HTR-8/SVneo (cell line): Measurements from ENCODE around the gene CEMIP2.
"Not testable (repeated sequence)": the region's sequence is repeated elsewhere in the genome, so short reads cannot be mapped to it uniquely, and the experiment has no call there.

ENCODE experiments used
- DNase-seq: peaks from one replicate; pipeline ENCODE4 v3.0.0; 2011; ENCODE audit warnings: low spot score, mixed read lengths; ENCODE audit not compliant: insufficient read length
- FAIRE-seq: peaks from 2 replicates; lab custom pipeline; 2011; peaks lifted over from hg19 to GRCh38; lab: Jason Lieb, UNC

The CEMIP2 gene

DNA sequence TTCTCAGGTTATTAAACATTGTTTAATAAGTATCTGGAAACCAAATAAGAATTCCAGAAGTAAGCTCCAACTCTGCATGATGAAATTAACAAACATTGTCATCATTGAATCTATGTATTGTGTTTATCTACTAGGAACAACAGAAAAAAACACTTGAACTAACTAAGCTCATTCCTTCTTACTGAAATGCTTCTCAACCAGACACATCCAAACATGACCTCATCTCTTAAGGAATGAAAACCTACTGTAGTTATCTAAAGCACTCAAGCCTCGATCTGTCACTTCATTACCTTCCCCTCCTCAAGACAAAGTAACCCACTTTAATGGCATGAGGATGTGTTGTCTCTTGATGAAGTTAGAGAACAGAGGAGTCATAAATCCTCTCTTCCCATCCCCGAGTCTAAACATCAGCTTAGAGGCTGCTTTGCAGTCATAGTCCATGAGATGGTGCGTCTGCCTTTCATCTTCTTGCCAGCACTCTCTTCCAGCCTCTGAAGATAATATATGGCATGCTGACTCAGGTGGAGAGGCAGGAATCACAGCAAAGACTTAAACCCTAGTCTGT lies 86.5 kb downstream of the CEMIP2 start:
- DNase-seq (peak; percentile 31), FAIRE-seq (peak; percentile 31)

DNA sequence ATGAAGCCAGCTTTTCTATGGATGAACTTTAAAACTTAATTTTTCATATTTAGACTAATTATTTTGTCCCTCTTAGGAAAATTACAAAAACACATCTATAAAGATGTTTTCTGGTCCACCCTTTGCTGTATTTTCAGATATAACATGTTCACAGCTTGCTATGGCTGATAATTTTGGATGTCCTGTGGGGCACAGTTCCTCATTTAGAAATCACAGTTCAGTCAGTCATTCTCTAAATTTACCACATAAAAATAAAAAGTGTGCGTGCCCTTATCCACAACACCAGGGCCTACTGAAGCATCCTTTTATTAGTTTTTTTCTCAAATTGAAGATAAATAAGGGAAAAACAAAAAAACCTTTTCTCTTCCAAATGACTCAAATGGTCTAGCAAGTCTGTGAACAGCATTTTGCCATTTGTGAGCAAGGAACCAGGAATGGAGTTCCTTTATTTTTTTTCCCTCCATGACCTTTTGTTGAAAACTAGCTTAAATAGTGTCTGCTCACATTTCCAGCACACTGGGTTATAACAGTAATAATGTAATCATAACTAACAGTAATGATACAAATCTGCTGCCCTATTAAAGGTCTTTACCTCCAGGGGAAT lies 87.1 kb downstream of the CEMIP2 start:
- DNase-seq (no peak), FAIRE-seq (no peak)

DNA sequence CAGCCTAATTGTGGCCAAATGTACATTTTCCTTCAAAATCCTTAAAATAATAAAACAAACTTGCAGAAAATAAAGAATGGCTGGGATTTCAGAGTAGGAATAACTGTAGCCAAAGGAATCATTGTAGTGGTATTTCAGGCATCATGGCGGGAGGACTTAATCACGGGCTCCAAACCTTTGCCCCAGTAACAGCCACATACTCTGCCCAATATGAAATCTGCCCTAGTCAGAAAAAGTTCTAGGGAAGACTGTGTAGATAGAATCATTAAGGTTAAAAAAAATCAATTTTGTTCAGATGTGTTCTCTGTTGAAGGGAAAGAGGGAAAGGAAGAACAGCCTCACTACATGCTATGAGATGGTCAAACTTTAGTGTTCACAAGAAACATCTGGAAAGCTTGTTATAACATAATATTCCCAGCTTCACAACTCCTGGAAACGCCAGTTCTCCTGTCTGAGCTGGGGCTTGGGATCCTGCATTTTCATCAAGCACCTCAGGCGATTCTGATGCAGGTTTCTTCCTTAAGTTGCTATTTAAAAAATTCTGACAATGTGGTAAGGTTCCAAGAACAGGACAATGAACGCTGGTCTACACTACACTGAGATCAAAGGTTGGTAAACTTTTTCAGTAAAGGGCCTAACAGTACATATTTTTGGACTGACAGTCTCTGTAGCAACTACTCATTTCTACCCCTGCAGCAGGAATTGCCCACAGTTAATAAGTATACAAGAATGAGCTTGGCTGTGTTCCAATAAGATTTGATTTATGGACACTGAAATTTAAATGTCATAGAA lies 87.9 kb downstream of the CEMIP2 start:
- FAIRE-seq (no peak), DNase-seq (peak; percentile 47)

DNA sequence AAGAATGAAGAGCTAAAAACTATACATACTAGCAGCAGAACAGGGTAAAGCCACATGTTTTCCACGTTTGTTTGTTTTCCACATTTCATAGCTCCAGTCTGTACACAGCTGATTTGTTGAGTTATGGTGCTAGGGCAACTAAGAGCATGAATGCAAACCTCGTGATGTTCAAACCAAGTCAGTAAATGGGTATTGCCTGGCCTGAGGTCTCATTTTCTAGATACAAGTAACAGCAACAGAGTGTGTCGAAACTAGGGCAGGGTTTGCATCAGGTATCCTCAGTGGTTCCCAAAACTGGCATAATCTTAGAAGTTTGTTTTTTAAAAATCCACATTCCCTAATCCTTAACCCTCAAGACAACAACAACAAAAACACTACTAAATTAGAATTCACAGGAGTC lies 89.3 kb downstream of the CEMIP2 start:
- no peak for FAIRE-seq
- no peak for DNase-seq

DNA sequence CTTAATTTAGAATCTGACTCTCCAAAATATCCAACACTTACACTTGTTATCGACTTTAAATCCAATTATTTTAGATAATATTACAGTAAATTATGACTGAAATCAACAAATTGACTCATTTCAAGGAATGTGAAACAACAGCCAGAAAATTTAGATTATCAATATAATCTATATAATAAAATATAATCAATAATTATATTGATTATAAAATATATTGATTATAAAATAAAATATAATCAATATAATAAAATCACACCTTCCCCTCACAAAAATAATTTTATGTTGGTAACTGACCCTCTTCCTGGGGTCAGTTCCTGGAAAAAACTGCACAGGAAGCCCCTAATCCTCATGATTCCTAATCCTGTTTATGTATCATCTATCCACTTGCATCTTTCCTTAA lies 91.1 kb downstream of the CEMIP2 start:
- DNase-seq (no peak), FAIRE-seq (no peak)

DNA sequence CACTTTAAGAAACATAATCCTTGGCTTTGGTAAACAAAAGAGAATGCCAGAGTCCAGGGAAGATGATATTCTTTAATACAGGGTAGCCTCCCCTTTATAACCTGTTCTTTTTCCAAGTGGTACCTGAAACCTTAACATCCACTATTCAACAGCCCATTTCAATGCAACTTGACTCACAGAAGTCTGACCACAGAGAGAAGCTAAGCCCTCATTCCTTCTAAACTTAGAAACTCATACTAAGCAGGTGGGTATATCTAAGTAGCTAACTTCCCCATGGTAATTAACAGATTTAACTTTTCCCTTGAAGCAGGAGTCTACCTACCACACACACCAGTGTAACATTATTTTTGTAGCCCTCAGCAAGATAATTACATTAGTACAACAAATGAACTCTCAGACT lies 91.9 kb downstream of the CEMIP2 start:
- DNase-seq: no peak
- no peak for FAIRE-seq

DNA sequence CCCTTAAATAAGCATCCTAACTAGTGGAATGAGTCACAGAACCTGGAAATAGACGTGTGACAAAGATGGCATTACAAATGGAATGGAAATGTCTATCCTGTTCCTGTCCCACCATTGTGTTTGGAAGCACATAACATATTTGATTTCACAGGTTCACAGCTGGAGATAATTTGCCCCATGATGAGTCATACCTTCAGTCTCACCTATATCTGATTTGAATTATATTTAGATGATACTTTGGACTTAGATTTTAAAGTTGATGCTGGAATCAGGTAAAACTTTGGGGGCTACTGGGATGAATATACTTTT lies 92.5 kb downstream of the CEMIP2 start:
- FAIRE-seq: no peak

DNA sequence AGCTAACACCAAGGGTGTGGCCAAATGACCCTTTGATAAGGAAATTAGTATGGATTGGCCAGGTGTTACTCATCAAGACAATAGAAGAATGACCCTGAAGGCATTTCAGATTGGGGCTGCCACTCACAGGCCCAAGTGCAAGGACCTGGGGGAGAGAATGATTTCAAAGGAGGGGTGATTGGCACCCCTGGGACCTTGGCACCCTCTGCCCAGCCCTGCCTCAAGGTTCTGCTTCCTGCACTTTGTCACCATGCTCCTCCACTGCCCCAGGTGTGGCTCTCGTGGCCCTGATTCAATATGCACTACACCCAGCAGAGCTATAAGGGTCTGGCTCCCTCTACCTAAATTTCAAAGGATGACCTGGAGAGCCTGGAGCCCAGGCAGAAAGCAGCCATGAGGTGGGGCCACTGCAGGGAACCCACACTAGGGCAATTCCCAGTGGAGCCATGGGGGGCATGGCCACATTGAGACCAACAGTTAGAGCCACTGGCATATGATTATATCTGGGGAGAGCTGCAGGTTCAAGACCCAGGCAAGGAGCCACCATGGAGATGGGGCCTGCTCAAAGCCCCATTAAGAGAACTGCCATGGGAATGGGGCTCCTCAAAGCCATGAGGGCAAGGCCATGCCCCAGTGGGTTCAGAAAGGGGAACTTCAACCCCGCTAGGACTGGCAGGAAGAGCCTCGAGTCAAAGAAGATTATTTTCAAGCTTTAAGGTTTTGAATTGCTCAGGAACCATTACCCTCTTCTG lies 93.0 kb downstream of the CEMIP2 start:
- no peak for DNase-seq
- no peak for FAIRE-seq

More for the DNA sequence above, 92.5 kb downstream of the CEMIP2 start:
- no peak for DNase-seq

DNA sequence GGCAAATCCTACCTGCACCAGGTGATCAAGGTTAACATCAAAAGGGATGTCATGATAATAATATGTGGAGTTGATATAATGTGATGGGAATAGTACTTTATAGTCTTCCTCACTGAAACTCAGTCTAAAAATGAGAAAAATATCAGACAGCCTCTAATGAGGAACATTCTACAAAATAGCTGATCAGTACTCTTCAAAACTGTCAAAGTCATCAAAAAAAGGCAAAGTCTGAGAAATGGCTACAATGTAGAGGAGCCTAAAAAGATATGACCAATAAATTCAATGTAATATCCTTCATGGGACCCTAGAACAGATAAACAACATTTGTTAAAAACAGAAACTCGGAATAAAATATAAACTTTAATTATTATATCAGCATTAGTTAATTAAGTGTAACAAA lies 95.7 kb downstream of the CEMIP2 start:
- DNase-seq (no peak), FAIRE-seq (no peak)

DNA sequence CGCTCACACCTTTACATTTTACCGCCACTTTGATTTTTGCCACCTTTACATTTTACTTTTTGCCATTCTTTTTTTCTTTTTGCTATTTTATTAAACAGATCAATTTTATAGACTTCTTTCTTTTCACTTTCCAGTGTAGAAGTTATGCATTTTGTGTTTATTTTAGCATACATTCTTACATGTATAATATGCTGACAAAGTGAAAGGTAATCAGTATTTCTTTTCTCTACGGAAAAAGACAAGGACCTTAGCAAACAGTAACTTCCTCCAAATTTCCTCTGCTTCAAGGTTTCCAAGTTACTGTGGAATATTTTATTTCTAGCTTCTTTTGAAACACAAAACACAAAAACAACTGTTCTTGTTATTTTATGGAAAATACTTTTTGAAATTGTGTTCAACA lies 97.0 kb downstream of the CEMIP2 start:
- FAIRE-seq: no peak
- DNase-seq: no peak

DNA sequence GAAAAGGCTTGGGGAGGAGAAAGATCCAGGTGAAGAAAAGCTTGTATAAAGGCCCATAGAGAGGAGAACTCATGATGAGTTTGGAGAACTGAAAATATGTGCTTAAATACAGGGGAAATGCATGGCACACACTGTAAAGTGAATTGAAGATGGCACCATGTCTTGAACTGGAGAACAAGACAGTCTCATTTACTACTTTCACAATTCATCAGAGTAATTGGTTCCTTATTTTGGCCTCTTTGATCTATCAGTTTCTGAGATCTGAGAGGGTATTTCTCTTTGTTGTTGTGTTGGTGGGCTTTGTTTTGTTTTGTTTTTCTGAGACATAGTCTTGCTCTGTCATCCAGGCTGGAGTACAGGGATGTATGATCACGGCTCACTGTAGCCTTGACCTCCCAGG lies 98.2 kb downstream of the CEMIP2 start:
- DNase-seq: no peak

DNA sequence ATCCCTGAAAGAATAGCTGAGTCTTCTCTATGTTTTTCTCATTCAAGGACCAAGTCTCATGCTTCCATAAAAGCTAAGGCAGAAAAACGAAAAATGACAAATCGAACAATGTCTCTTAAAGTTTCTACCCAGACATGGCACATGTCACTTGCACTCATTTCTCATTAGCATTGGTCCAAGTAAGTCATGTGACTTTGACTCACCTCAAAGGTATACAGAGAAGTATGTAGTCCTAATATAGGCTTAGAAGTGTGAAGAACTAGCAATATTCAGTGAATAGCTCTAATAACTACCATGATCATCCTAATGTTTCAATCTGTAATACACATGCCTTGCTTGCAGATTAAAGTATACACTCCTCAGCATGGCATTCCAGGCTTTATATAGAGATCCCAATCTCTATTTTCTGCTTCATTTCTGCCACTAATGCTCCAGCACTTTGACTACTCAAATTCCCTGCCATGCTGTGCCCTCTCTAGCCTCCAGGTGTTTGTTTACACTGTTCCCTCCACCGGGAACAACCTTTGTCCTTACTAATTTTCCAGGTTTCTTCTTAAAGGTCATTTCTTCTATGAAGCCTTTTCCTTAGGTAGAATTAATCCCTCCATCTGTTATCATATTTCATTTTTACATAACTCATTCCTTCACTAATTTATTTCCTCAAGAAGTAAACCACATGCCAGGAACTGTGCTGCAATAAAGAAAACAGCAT lies 98.9 kb downstream of the CEMIP2 start:
- DNase-seq (no peak), FAIRE-seq (no peak)

More for the DNA sequence above, 98.2 kb downstream of the CEMIP2 start:
- no peak for FAIRE-seq

DNA sequence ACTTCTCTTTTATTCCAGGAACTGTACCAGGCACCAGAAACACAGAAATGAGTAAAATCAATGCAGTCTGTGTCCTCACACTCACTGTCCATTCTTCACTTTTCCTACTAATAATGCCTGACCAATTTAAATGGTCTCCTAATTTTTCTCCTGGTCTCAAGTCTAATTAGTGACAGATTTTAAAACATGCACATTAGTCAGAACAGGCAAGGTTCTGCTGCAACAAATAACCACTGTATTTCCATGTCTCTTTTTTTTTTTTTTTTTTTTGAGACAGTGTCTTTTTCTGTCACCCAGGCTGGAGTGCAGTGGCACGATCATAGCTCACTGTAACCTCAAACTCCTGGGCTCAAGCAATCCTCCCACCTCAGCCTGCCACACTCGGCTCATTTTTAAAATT lies 99.6 kb downstream of the CEMIP2 start:
- DNase-seq: no peak
- FAIRE-seq: no peak

DNA sequence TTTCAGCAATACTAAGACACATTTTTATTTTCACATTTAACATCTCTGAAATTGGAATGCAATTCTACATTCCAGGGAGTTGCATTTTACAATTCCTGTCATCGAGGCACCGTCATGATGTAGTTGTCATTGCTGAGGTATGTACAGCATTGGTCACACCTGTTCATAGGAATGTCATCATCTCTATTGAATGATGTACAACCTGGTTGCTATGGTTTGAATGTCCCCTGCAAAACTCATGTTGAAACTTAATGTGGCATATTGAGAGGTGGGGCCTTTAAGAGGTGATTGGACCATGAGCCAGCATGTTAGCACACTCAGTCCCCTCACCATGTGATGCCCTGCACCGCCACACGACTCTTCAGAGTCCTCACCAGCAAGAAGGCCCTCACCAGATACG lies 103.1 kb downstream of the CEMIP2 start:
- FAIRE-seq (no peak), DNase-seq (no peak)

DNA sequence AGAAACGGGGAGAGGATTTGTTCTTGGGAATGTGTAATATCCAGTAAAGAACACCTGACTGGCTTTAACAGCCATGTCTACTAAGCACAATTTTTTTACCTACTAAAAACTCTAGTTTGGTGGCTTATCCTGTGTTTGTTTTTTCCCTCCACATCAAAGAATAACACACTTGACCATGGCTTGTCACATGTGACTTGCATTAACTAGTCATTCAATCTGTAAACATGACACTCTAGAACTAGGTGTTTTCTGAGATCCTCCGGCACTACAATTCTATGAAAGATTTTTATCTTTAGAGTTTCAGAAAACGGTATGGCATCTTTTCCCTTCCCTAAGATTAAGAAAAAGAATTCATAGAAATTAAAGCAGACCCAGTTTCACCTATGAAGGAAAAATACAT lies 103.7 kb downstream of the CEMIP2 start:
- no peak for DNase-seq
- FAIRE-seq: no peak

DNA sequence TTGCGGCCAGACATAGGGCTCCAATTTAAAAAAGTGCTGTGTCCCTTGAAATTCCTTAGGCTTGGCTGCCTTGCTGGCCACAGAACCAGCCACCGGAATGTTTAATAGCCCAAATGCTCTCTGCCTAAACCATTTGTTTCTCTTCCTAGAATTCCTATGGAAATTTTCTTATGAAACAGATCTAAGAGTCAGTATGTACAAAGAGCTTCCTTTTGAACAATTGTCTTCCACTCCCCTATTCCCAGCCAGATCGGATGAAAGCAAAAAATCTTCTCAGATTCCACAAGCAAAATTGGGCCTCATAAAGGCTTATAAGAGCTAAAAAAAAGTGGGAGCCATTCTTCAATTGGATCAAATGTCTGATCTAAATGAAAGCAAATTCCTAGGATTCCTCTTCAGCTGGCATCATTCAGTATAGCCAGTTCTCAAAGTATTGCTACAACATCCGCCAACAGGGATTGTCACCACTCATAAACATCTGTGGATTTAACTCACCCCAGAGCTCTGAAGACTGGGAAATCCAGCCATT lies 104.3 kb downstream of the CEMIP2 start:
- FAIRE-seq (no peak), DNase-seq (peak; percentile 45)

DNA sequence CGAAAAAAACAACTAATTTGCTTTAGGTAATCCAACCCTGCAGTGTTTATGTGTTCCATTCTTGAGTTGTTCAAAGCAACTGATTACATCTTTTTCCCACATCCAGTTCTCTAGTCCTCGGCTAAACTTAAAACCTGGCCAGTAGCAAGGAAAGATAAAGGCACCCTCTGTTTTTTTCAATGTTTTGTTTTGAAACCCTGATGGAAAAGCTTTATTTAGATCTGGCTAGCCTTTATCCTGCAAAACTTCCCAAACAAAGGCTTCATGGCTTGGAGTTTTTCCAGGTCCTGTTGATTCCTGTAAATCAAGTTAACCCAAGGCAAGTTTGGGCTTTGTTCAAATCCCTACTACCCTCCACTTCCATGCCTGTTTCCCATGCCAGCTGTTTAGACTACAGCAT lies 105.1 kb downstream of the CEMIP2 start:
- FAIRE-seq: no peak
- DNase-seq: no peak

DNA sequence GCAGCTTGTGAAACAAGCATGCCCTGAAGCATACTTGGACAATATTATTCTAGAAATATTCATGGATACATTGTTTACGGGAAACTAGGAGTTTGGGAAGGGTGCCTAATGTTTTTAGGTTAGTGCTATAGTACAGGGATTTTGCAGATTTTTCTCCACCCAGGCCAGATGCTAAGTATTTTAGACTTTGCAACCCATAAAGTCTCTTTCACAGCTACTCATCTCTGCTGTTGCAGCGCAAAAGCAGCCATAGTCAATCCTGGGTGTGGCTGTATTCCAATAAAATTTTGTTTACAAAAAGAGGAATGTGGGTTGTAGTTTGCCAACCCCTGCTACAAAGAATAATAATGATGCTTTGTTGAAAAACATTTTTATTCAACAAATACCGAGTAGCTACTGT lies 106.2 kb downstream of the CEMIP2 start:
- DNase-seq (no peak), FAIRE-seq (no peak)

DNA sequence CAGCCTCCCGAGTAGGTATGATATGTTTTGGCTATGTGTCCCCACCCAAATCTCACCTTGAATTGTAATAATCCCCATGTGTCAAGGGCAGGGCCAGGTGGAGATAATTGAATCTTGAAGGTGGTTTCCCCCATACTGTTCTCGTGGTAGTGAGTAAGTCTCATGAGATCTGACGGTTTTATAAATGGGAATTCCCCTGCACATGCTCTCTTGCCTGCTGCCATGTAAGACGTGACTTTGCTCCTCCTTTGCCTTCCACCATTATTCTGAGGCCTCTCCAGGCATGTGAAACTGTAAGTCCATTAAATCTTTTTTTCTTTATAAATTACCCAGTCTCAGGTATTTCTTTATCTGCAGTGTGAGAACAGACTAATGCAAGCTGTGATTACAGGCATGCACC lies 111.0 kb downstream of the CEMIP2 start:
- not testable (repeated sequence) for FAIRE-seq, DNase-seq

DNA sequence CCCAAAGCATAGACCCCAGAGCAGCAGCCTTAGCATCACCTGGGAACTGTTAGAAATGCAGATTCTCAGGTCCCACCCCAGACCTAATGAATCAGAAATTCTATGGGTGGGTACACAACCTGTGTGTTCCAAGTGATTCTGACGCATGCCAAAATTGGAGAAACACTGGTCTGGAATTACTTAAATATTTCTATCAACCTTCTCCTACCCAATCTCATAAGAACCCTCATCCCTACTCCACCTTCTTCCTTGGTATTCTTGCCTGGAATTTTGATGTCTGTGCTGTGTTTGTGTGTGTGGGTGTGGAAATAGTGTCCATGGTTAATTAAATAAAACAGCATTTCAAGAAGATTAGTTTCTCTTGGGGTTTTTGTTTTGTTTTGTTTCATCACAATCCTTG lies 111.8 kb downstream of the CEMIP2 start:
- DNase-seq (no peak), FAIRE-seq (no peak)
